ENCODE measurements around the gene A2ML1. TPM values are rescaled to one million over a fixed set of nuclear protein-coding genes. Genes with fewer than 3 reads are reported as not detected.

Gene A2ML1
- not detected in 2 replicates for total RNA-seq

GRCh38 chr12:8822298-8822697 is at the start of gene A2ML1:
A2ML1 (plus strand) TSS chr12:8822621; CDS start chr12:8822652, 31 bp downstream.
- CTCF ChIA-PET, result no interaction called here
- Mint-ChIP-seq H3K27ac (no peak within 1 kb of the TSS), H3K4me3 (no peak within 1 kb of the TSS), H3K4me1 (no peaks in the 10 kb centered on the region), H3K27me3 (peaks cover under 1% of the 10 kb centered on the region), H3K36me3 (ENCODE audit: low read depth) (no peaks in the 10 kb centered on the region), H3K9me3 (peaks cover 3% of the 10 kb centered on the region)
- no peak for ATAC-seq (ENCODE audit: low read depth)
- TF ChIP-seq CTCF (IDR thresholded peaks at IDR 0.05), result no peak
- POLR2A ChIA-PET, result no interaction called here
- intact Hi-C loops (cut with micrococcal nuclease), result no loop called here
- no peak for DNase-seq

GRCh38 chr12:8773461-8773860 is 49.0 kb upstream of the A2ML1 start:
- no peaks in the 10 kb centered on the region for H3K9me3 Mint-ChIP-seq
- DNase-seq, result no peak
- ChIA-PET POLR2A (no interaction called here), CTCF (no interaction called here)
- no peaks in the 10 kb centered on the region for H3K4me1 Mint-ChIP-seq
- H3K27me3 Mint-ChIP-seq, result no peaks in the 10 kb centered on the region
- no peak overlapping the region for H3K4me3 Mint-ChIP-seq
- peaks cover 50% of the 10 kb centered on the region for H3K36me3 Mint-ChIP-seq (ENCODE audit: low read depth)
- intact Hi-C loops (cut with micrococcal nuclease), result no loop called here
- no peak overlapping the region for H3K27ac Mint-ChIP-seq
- no peak for ATAC-seq (ENCODE audit: low read depth)
- no peak for TF ChIP-seq CTCF (IDR thresholded peaks at IDR 0.05)

GRCh38 chr12:8779281-8779680 is 43.1 kb upstream of the A2ML1 start:
- Mint-ChIP-seq H3K27me3 (no peaks in the 10 kb centered on the region), H3K27ac (no peak overlapping the region), H3K4me1 (no peaks in the 10 kb centered on the region), H3K4me3 (no peak overlapping the region), H3K9me3 (no peaks in the 10 kb centered on the region), H3K36me3 (ENCODE audit: low read depth) (peaks cover 36% of the 10 kb centered on the region)
- CTCF ChIA-PET, result no interaction called here
- intact Hi-C loops (cut with micrococcal nuclease), result no loop called here
- POLR2A ChIA-PET, result no interaction called here
- no peak for ATAC-seq (ENCODE audit: low read depth)
- no peak for DNase-seq
- no peak for TF ChIP-seq CTCF (IDR thresholded peaks at IDR 0.05)

GRCh38 chr12:8779862-8780261 is 42.6 kb upstream of the A2ML1 start:
- ChIA-PET CTCF (no interaction called here), POLR2A (no interaction called here)
- H3K4me1 Mint-ChIP-seq, result no peaks in the 10 kb centered on the region
- ATAC-seq (ENCODE audit: low read depth) (no peak), DNase-seq (no peak)
- no peak overlapping the region for H3K4me3 Mint-ChIP-seq
- H3K27me3 Mint-ChIP-seq, result no peaks in the 10 kb centered on the region
- intact Hi-C loops (cut with micrococcal nuclease), result loop anchor here (1.0 kb wide), 1 partner anchor 259 kb away; no protein-coding TSS in a partner anchor
- no peak overlapping the region for H3K27ac Mint-ChIP-seq
- no peaks in the 10 kb centered on the region for H3K9me3 Mint-ChIP-seq
- TF ChIP-seq CTCF (IDR thresholded peaks at IDR 0.05), result no peak
- H3K36me3 Mint-ChIP-seq (ENCODE audit: low read depth), result peaks cover 31% of the 10 kb centered on the region

- no peak for DNase-seq
Measured at GRCh38 chr12:8780389-8780788, 42.0 kb upstream of the A2ML1 start.

More at GRCh38 chr12:8780389-8780788, 42.0 kb upstream of the A2ML1 start:
- no peak overlapping the region for H3K27ac Mint-ChIP-seq
- no peaks in the 10 kb centered on the region for H3K4me1 Mint-ChIP-seq
- ATAC-seq (ENCODE audit: low read depth), result no peak
- H3K4me3 Mint-ChIP-seq, result no peak overlapping the region
- TF ChIP-seq CTCF (IDR thresholded peaks at IDR 0.05), result no peak
- CTCF ChIA-PET, result no interaction called here
- intact Hi-C loops (cut with micrococcal nuclease), result loop anchor here (1.0 kb wide), 1 partner anchor 259 kb away; no protein-coding TSS in a partner anchor
- POLR2A ChIA-PET, result no interaction called here
- H3K27me3 Mint-ChIP-seq, result no peaks in the 10 kb centered on the region
- peaks cover 26% of the 10 kb centered on the region for H3K36me3 Mint-ChIP-seq (ENCODE audit: low read depth)
- H3K9me3 Mint-ChIP-seq, result no peaks in the 10 kb centered on the region

All from activated B cell treated with CpG ODN at 0.5 μM for 24 hours (primary cell).